ENCODE data around the gene MTTP.

The MTTP gene

DNA sequence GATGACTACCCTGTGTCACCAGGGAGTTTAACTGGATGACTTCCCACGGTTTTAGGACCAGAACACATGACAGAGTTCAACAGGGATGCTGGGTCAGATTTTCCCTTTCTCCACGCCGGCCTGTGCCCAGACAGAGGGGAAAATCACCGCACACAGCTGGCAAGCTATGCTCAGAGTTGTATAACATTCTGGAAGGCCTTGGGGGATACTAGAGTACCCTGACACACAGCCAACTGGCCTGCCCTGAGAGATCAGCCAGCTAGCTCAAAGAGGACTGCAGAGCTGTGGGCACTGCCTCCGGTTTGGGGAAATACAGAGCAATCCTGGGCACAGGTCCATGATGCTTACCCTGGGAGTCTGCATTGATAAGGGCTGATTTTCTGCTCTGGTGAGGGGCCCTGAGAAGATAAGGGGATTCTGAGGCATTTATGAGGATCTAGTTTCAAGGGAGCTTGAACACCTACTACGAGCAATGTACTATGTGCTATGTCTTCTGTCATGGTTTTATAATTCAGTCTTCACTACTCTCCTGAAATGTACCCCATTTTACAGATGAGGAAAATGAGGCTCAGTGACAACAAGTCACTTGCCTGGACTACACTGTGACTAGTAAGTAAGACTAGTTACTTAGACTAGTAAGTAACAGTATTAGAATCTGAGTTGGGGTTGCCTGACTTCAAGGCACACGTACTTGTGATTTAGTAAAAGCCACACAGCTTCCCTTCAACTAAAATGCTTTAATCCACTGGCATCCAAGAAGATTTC lies 68.3 kb downstream of the MTTP start:
- DNase-seq: no peak

DNA sequence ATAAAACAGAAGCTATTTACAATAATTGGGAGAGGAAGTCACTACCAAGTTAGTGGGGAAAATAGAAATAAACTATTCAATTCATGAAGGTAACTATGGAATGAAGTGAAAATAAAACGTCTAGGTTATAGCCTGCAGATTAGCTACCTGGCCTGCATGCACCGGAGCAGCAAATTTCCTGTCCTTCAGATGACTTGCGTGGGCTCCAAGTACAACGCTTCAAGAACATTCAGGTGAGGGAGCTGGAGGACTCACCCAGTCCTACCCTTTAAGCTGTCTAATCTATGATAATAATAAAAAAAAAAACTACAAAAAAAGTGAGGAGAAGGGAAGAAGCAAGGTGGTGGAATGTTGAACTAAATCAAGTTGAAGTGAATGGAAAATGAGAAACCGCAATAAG lies 69.8 kb downstream of the MTTP start:
- no peak for DNase-seq

DNA sequence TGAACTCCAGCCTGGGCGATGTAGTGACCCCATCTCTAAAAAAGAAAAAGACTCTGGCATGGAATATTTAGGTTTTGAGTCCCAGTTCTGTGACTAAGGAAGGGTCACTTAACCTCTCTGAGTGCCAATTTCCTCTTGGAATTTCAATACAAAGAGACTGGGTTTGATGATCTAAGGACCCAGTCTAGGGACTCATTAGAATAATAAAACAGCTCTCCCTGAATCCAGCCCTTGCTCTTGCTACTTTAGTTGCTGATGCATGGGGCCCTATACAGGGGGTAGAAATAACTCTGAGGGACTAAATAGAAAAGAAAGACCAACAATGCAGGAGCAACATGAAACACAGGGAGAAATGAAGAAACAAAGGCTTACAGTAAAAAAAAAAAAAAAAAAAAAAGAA lies 70.4 kb downstream of the MTTP start:
- DNase-seq: no peak

- no peak for DNase-seq
Measured at GRCh38 chr4:99645638-99646037, 71.0 kb downstream of the MTTP start.

GRCh38 chr4:99647071-99647470 lies 72.4 kb downstream of the MTTP start:
- DNase-seq: no peak

DNA sequence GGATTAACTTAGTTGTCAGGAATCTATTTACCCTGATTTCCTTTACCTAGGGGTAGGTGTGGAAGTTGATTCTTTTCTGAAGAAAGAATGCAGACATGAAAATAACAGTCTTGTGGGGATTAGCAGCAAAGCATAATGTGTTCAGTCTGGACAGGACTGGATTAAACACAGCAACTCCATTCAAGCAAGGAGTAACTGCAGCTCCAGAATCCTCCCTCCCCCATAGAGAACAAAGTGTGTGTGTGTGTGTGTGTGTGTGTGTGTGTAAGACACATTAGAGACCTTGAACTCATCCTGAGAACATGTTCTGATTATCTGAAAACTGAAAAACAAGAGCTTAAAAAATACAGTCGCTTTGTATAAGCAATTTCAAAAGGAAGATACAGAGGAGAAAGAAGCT lies 73.7 kb downstream of the MTTP start:
- no peak for DNase-seq

DNA sequence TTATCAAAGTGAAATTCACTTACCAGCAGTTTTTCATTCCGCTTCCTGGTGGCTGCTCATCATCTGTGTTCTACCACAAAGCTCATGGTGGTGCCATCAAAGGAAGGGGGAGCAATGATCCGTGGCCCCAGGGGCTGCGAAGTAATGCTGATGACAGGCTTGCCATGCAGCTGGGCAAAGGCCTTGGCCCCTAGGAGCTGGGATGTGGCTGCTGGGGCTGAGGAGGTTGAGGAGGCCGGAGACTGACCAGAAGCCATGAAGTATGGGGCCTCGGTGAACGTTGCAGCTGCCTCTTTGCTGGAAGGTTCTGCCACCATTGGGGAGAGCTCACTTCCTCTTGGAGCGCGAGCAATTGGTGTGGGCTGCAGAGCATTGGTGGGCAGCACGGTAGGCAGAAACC lies 74.6 kb downstream of the MTTP start:
- no peak for DNase-seq

DNA sequence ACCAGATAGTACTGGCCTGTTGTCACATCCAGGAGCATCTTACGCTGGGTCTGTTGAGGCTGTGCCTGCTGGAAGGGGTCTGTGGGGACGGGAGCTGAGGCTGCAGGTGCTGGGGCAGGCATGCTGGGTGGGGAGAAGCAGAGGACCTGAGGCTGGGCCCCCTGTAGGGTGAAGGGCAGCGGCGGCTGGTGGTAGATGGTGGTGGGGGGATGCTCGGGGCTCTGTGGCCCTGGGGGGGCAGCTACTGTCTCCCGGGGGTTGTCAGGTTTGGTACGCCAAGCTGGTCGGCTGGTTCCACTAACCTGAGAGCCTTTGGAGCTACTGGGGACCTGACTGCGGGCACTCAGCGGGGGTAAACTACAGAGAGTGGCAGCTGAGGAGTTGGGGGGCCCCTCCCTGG lies 75.2 kb downstream of the MTTP start:
- no peak for DNase-seq

- no peak for DNase-seq
Measured at GRCh38 chr4:99651016-99651769, 76.6 kb downstream of the MTTP start.

- no peak for DNase-seq
Measured at GRCh38 chr4:99651811-99652485, 77.3 kb downstream of the MTTP start.

- no peak for DNase-seq
Measured at GRCh38 chr4:99652596-99653436, 78.2 kb downstream of the MTTP start.

- no peak for DNase-seq
Measured at GRCh38 chr4:99653916-99654315, 79.3 kb downstream of the MTTP start.

DNA sequence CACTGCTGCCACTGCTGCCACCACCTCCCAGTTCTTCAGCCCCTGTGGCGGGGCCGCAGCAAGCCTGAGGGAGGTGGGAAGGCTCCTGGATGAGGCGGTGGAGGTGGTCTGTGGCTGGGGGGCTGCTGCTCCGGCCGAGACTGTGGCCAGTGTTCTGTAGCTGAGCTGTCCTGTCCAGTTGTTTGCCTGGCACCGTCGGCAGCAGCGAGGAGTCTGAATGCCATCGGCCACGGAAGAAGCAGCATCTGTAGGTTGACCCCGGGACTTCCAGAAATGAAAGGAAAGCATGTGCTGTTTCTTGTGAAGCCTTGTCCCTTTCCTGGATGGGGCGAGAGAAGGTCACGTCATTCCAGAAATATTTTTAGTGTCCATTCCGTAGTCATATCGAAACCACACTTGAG lies 79.7 kb downstream of the MTTP start:
- DNase-seq: no peak

- peak; percentile 24 for DNase-seq
Measured at GRCh38 chr4:99655308-99656081, 80.9 kb downstream of the MTTP start.

DNA sequence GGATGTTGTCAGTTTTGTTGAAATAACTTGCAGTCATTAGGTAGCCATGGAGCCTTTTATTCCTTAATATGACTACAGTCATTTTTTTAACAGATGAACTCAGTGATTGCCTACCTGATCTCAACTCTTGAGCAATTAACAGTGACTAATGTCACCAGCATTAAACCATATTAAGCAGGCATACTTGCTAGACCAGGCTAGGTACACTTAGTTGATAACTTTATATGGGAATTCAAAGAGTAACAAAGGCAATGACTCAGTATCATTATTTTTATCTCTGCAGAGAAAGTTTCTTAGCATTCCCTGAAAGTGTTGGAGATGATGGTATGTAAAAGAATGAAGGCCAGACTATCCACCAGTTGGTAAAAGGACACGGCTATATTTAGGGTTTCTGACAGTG lies 83.2 kb downstream of the MTTP start, which contains the start of gene C4orf54:
Gene C4orf54 (minus strand): TSS at position 31 of the 400 bp plus-strand sequence. CDS start 3,180 bp downstream, outside the sequence.
- no peak for DNase-seq

DNA sequence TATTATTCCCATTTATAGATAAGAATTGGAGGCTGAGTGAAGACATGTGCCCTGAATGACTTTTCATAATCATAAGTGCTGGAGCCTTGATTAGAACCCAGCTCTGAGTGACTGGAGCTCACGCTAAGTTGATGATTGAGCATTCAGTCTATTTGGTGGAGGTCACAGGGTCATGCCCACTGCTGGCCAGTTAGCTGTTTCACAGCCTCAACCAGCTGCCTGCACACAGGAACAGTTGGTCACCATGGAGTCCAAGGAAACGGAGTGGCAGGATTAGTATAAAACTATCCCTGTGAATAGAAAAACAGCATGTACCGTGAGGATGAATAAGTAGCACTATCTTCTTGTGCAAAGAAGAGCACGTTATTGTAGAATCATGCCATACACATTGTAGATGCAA lies 84.0 kb downstream of the MTTP start:
- DNase-seq: no peak

GRCh38 chr4:99661907-99662306 lies 87.3 kb downstream of the MTTP start:
- DNase-seq: no peak

DNA sequence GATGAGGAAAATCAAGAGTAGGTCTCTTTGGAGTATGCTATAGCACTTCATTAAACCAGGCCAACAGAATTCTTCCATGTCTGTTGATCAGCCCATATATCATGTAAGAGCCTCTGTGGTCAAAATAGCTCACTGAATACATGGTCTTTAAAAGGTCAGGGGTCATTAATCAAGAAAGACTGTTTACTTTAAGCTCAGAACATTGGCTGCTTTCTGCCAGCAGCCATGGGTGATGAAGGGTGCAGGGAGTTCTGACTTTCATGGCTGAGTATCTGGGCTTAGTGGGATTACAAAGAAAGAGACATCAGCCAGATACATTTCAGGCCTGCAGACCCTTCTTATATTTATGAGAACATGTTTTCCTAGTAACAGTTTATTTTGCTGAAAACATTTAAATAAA lies 90.1 kb downstream of the MTTP start:
- DNase-seq: no peak

- DNase-seq: no peak
Measured at GRCh38 chr4:99665983-99666382, 91.4 kb downstream of the MTTP start.

DNA sequence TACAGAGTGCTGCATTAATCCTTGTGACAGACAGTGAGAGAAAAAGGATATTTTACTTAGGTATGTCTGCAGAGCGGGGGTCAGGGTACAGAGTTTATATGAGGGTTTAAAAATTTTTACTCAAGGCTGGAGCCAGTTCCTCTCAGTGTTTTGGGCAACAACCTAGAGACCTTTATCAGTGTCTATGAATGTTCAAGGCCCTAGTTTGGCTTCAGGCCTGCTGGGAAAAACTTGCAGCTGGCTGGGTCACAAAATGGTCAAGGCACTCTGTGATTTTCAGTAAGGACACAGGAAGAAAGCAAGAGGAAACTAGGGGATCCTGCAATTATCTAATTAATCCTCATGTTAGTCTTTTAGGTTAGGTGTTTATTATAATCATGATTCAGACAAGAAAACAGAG lies 93.8 kb downstream of the MTTP start:
- DNase-seq: no peak

GRCh38 chr4:99669084-99669483 lies 94.5 kb downstream of the MTTP start:
- no peak for DNase-seq

All from NCI-H1436 (cell line).